ENCODE results near the gene EYS. TPM values are rescaled to one million over a fixed set of nuclear protein-coding genes. Genes with fewer than 3 reads are reported as not detected.

EYS gene
- total and polyA plus RNA-seq, 4 donors: not detected

GRCh38 chr6:64409948-64410347, 1297.1 kb downstream of the EYS start:
- Histone ChIP-seq H3K4me1 (ENCODE audit: control insufficient read depth in 1 of 2, insufficient read depth in 2 of 2, low read length in 2 of 2) (no peaks in the 10 kb centered on the region), H3K4me3 (ENCODE audit: low read length in 2 of 2) (no peak overlapping the region), H3K36me3 (ENCODE audit: control insufficient read depth in 1 of 2, insufficient read depth in 2 of 2, low read length in 1 of 2) (no peaks in the 10 kb centered on the region), H3K9me3 (ENCODE audit: control insufficient read depth, low read length) (no peaks in the 10 kb centered on the region), H3K27me3 (ENCODE audit: control insufficient read depth in 1 of 2, insufficient read depth in 2 of 2, low read length in 1 of 2) (no peaks in the 10 kb centered on the region), H3K27ac (ENCODE audit: low read depth in 1 of 2, low read length in 2 of 2) (no peak overlapping the region)
- ATAC-seq (ENCODE audit: low FRiP score): no peak
- intact Hi-C loops (cut with DNase I): no loop called here
- 58 to 59% methylated on average over 1 of the region's 1 CpG for WGBS, 2 donors
- DNase-seq: no peak

- H3K4me1 ChIP-seq (ENCODE audit: control insufficient read depth in 1 of 2, insufficient read depth in 2 of 2, low read length in 2 of 2): no peaks in the 10 kb centered on the region
Measured at GRCh38 chr6:64404396-64404795, 1302.6 kb downstream of the EYS start.

GRCh38 chr6:64383277-64383676, 1323.7 kb downstream of the EYS start:
- Histone ChIP-seq H3K36me3 (ENCODE audit: control insufficient read depth in 1 of 2, insufficient read depth in 2 of 2, low read length in 1 of 2) (no peaks in the 10 kb centered on the region), H3K4me3 (ENCODE audit: low read length in 2 of 2) (no peak overlapping the region), H3K9me3 (ENCODE audit: control insufficient read depth, low read length) (no peaks in the 10 kb centered on the region), H3K27me3 (ENCODE audit: control insufficient read depth in 1 of 2, insufficient read depth in 2 of 2, low read length in 1 of 2) (no peaks in the 10 kb centered on the region), H3K27ac (ENCODE audit: low read depth in 1 of 2, low read length in 2 of 2) (no peak overlapping the region), H3K4me1 (ENCODE audit: control insufficient read depth in 1 of 2, insufficient read depth in 2 of 2, low read length in 2 of 2) (no peaks in the 10 kb centered on the region)
- DNase-seq (no peak), ATAC-seq (ENCODE audit: low FRiP score) (no peak)
- intact Hi-C loops (cut with DNase I): no loop called here
- 37% methylated on average over 2 of the region's 2 CpGs for WGBS, 2 donors

More at GRCh38 chr6:64404396-64404795, 1302.6 kb downstream of the EYS start:
- WGBS, 2 donors: 66 to 71% methylated on average over 5 of the region's 5 CpGs
- H3K36me3 ChIP-seq (ENCODE audit: control insufficient read depth in 1 of 2, insufficient read depth in 2 of 2, low read length in 1 of 2): no peaks in the 10 kb centered on the region
- no peaks in the 10 kb centered on the region for H3K9me3 ChIP-seq (ENCODE audit: control insufficient read depth, low read length)
- no peaks in the 10 kb centered on the region for H3K27me3 ChIP-seq (ENCODE audit: control insufficient read depth in 1 of 2, insufficient read depth in 2 of 2, low read length in 1 of 2)
- ATAC-seq (ENCODE audit: low FRiP score) (no peak), DNase-seq (no peak)
- no peak overlapping the region for H3K4me3 ChIP-seq (ENCODE audit: low read length in 2 of 2)
- intact Hi-C loops (cut with DNase I): no loop called here
- no peak overlapping the region for H3K27ac ChIP-seq (ENCODE audit: low read depth in 1 of 2, low read length in 2 of 2)

GRCh38 chr6:64376394-64376793, 1330.6 kb downstream of the EYS start:
- H3K36me3 ChIP-seq (ENCODE audit: control insufficient read depth in 1 of 2, insufficient read depth in 2 of 2, low read length in 1 of 2): no peaks in the 10 kb centered on the region
- DNase-seq (no peak), ATAC-seq (ENCODE audit: low FRiP score) (no peak)
- H3K27me3 ChIP-seq (ENCODE audit: control insufficient read depth in 1 of 2, insufficient read depth in 2 of 2, low read length in 1 of 2): peaks cover 0 to 4% of the 10 kb centered on the region in 2 donors
- peaks cover 6% of the 10 kb centered on the region for H3K9me3 ChIP-seq (ENCODE audit: control insufficient read depth, low read length)
- H3K4me1 ChIP-seq (ENCODE audit: control insufficient read depth in 1 of 2, insufficient read depth in 2 of 2, low read length in 2 of 2): no peaks in the 10 kb centered on the region
- H3K4me3 ChIP-seq (ENCODE audit: low read length in 2 of 2): no peak overlapping the region
- intact Hi-C loops (cut with DNase I): no loop called here
- WGBS, 2 donors: 23 to 27% methylated on average over 5 of the region's 5 CpGs
- no peak overlapping the region for H3K27ac ChIP-seq (ENCODE audit: low read depth in 1 of 2, low read length in 2 of 2)

- ATAC-seq (ENCODE audit: low FRiP score): no peak
- Histone ChIP-seq H3K27ac (ENCODE audit: low read depth in 1 of 2, low read length in 2 of 2) (no peak overlapping the region), H3K4me1 (ENCODE audit: control insufficient read depth in 1 of 2, insufficient read depth in 2 of 2, low read length in 2 of 2) (no peaks in the 10 kb centered on the region), H3K4me3 (ENCODE audit: low read length in 2 of 2) (no peak overlapping the region), H3K27me3 (ENCODE audit: control insufficient read depth in 1 of 2, insufficient read depth in 2 of 2, low read length in 1 of 2) (no peaks in the 10 kb centered on the region), H3K9me3 (ENCODE audit: control insufficient read depth, low read length) (peaks cover 2% of the 10 kb centered on the region), H3K36me3 (ENCODE audit: control insufficient read depth in 1 of 2, insufficient read depth in 2 of 2, low read length in 1 of 2) (no peaks in the 10 kb centered on the region)
- intact Hi-C loops (cut with DNase I): no loop called here
- DNase-seq: no peak
- 60 to 76% methylated on average over 1 of the region's 1 CpG for WGBS, 2 donors
Measured at GRCh38 chr6:64357430-64357829, 1349.6 kb downstream of the EYS start.

GRCh38 chr6:64347411-64347810, 1359.6 kb downstream of the EYS start:
- ATAC-seq (ENCODE audit: low FRiP score): no peak
- intact Hi-C loops (cut with DNase I): no loop called here
- H3K36me3 ChIP-seq (ENCODE audit: control insufficient read depth in 1 of 2, insufficient read depth in 2 of 2, low read length in 1 of 2): no peaks in the 10 kb centered on the region
- no peaks in the 10 kb centered on the region for H3K9me3 ChIP-seq (ENCODE audit: control insufficient read depth, low read length)
- 79 to 90% methylated on average over 1 of the region's 1 CpG for WGBS, 2 donors
- H3K27ac ChIP-seq (ENCODE audit: low read depth in 1 of 2, low read length in 2 of 2): no peak overlapping the region
- H3K4me1 ChIP-seq (ENCODE audit: control insufficient read depth in 1 of 2, insufficient read depth in 2 of 2, low read length in 2 of 2): no peaks in the 10 kb centered on the region
- no peak for DNase-seq
- H3K27me3 ChIP-seq (ENCODE audit: control insufficient read depth in 1 of 2, insufficient read depth in 2 of 2, low read length in 1 of 2): no peaks in the 10 kb centered on the region
- no peak overlapping the region for H3K4me3 ChIP-seq (ENCODE audit: low read length in 2 of 2)

GRCh38 chr6:64335195-64335594, 1371.8 kb downstream of the EYS start:
- H3K9me3 ChIP-seq (ENCODE audit: control insufficient read depth, low read length): no peaks in the 10 kb centered on the region
- 75 to 83% methylated on average over 8 of the region's 8 CpGs for WGBS, 2 donors
- no peak overlapping the region for H3K27ac ChIP-seq (ENCODE audit: low read depth in 1 of 2, low read length in 2 of 2)
- DNase-seq: no peak
- H3K4me1 ChIP-seq (ENCODE audit: control insufficient read depth in 1 of 2, insufficient read depth in 2 of 2, low read length in 2 of 2): no peaks in the 10 kb centered on the region
- intact Hi-C loops (cut with DNase I): no loop called here
- no peak overlapping the region for H3K4me3 ChIP-seq (ENCODE audit: low read length in 2 of 2)
- ATAC-seq (ENCODE audit: low FRiP score): no peak
- H3K27me3 ChIP-seq (ENCODE audit: control insufficient read depth in 1 of 2, insufficient read depth in 2 of 2, low read length in 1 of 2): no peaks in the 10 kb centered on the region
- no peaks in the 10 kb centered on the region for H3K36me3 ChIP-seq (ENCODE audit: control insufficient read depth in 1 of 2, insufficient read depth in 2 of 2, low read length in 1 of 2)

- Histone ChIP-seq H3K4me1 (ENCODE audit: control insufficient read depth in 1 of 2, insufficient read depth in 2 of 2, low read length in 2 of 2) (no peaks in the 10 kb centered on the region), H3K27ac (ENCODE audit: low read depth in 1 of 2, low read length in 2 of 2) (no peak overlapping the region), H3K27me3 (ENCODE audit: control insufficient read depth in 1 of 2, insufficient read depth in 2 of 2, low read length in 1 of 2) (no peaks in the 10 kb centered on the region), H3K4me3 (ENCODE audit: low read length in 2 of 2) (no peak overlapping the region), H3K36me3 (ENCODE audit: control insufficient read depth in 1 of 2, insufficient read depth in 2 of 2, low read length in 1 of 2) (no peaks in the 10 kb centered on the region), H3K9me3 (ENCODE audit: control insufficient read depth, low read length) (no peaks in the 10 kb centered on the region)
- DNase-seq (no peak), ATAC-seq (ENCODE audit: low FRiP score) (no peak)
- intact Hi-C loops (cut with DNase I): no loop called here
- WGBS, 2 donors: 91 to 96% methylated on average over 1 of the region's 1 CpG
Measured at GRCh38 chr6:64334636-64335035, 1372.4 kb downstream of the EYS start.

GRCh38 chr6:64330694-64331307, 1376.2 kb downstream of the EYS start:
- ATAC-seq (ENCODE audit: low FRiP score): no peak
- H3K27ac ChIP-seq (ENCODE audit: low read depth in 1 of 2, low read length in 2 of 2): no peak overlapping the region
- no peaks in the 10 kb centered on the region for H3K36me3 ChIP-seq (ENCODE audit: control insufficient read depth in 1 of 2, insufficient read depth in 2 of 2, low read length in 1 of 2)
- H3K27me3 ChIP-seq (ENCODE audit: control insufficient read depth in 1 of 2, insufficient read depth in 2 of 2, low read length in 1 of 2): no peaks in the 10 kb centered on the region
- H3K4me3 ChIP-seq (ENCODE audit: low read length in 2 of 2): no peak overlapping the region
- WGBS, 2 donors: 37 to 41% methylated on average over 5 of the region's 5 CpGs
- intact Hi-C loops (cut with DNase I): no loop called here
- H3K9me3 ChIP-seq (ENCODE audit: control insufficient read depth, low read length): no peaks in the 10 kb centered on the region
- H3K4me1 ChIP-seq (ENCODE audit: control insufficient read depth in 1 of 2, insufficient read depth in 2 of 2, low read length in 2 of 2): no peaks in the 10 kb centered on the region
- DNase-seq: peak; percentile 53 to 78
